ENCODE measurements around the gene TXNDC12.

The TXNDC12 gene

GRCh38 chr1:51990478-51990965, 64.5 kb downstream of the TXNDC12 start, which contains the start of gene RAB3B:
Gene RAB3B (minus strand): TSS chr1:51990700. CDS start chr1:51977117, 13,583 bp downstream.
- peak; percentile 77 for DNase-seq

GRCh38 chr1:51989582-51990477, 65.2 kb downstream of the TXNDC12 start:
- peak; percentile 23 for DNase-seq

GRCh38 chr1:51988254-51988653, 66.7 kb downstream of the TXNDC12 start:
- DNase-seq = no peak

GRCh38 chr1:51986718-51987117, 68.3 kb downstream of the TXNDC12 start:
- DNase-seq = peak; percentile 84

GRCh38 chr1:51982161-51982560, 72.8 kb downstream of the TXNDC12 start:
- no peak for DNase-seq

GRCh38 chr1:51981555-51981954, 73.4 kb downstream of the TXNDC12 start:
- DNase-seq = no peak

- peak; percentile 72 for DNase-seq
These were observed 76.9 kb downstream of the TXNDC12 start for GRCh38 chr1:51978099-51978498.

GRCh38 chr1:51976846-51977602, 78.0 kb downstream of the TXNDC12 start:
- peak; percentile 75 for DNase-seq

GRCh38 chr1:51973587-51974474, 81.2 kb downstream of the TXNDC12 start:
- DNase-seq = peak; percentile 90

All from NCI-H69 (cell line).